SK-N-SH (cell line): Measurements from ENCODE around the gene TMCO4.

Experiments
- CTCF ChIP-seq: fragments of 200-600 bp; sonication (generic); IDR thresholded peaks from 2 replicates; pipeline ENCODE4 v1.6.1; 2017; ENCODE audit warnings: antibody characterized with exemption, mild to moderate bottlenecking, moderate library complexity
- MAX ChIP-seq: IDR thresholded peaks from 2 replicates; pipeline ENCODE4 v1.4.0; 2012; ENCODE audit warnings: low read depth

GRCh38 chr1:19658186-19658585, 141.5 kb downstream of the TMCO4 start:
- TF ChIP-seq CTCF (no peak), MAX (no peak)
